Eye (tissue), 1 donor: Measurements from ENCODE around the gene MMP7.

Experiments
- DNase-seq: peaks from one replicate; pipeline ENCODE4 v3.0.0-alpha.2; 2015

MMP7 gene

GRCh38 chr11:102530558-102530957, at the start of gene MMP7:
TSS of gene MMP7 (minus strand) at chr11:102530747. CDS start at chr11:102530700, 47 bp downstream.
- no peak for DNase-seq

- no peak for DNase-seq
Observed at GRCh38 chr11:102577723-102578122, 47.2 kb upstream of the MMP7 start.

GRCh38 chr11:102577182-102577581, 46.6 kb upstream of the MMP7 start:
- DNase-seq = no peak

- no peak for DNase-seq
Observed at GRCh38 chr11:102576350-102576749, 45.8 kb upstream of the MMP7 start.

- no peak for DNase-seq
Observed at GRCh38 chr11:102575012-102575411, 44.5 kb upstream of the MMP7 start.

GRCh38 chr11:102573851-102574250, 43.3 kb upstream of the MMP7 start:
- DNase-seq = no peak

GRCh38 chr11:102572554-102573220, 42.1 kb upstream of the MMP7 start:
- DNase-seq = no peak

GRCh38 chr11:102568851-102569250, 38.3 kb upstream of the MMP7 start:
- no peak for DNase-seq

GRCh38 chr11:102566112-102566511, 35.6 kb upstream of the MMP7 start:
- DNase-seq = no peak

- no peak for DNase-seq
Observed at GRCh38 chr11:102564110-102564509, 33.6 kb upstream of the MMP7 start.

GRCh38 chr11:102561636-102562035, 31.1 kb upstream of the MMP7 start:
- DNase-seq = no peak

GRCh38 chr11:102560555-102561011, 30.0 kb upstream of the MMP7 start:
- DNase-seq = peak; percentile 24

- no peak for DNase-seq
Observed at GRCh38 chr11:102559839-102560238, 29.3 kb upstream of the MMP7 start.

GRCh38 chr11:102555091-102555490, 24.5 kb upstream of the MMP7 start:
- DNase-seq = no peak

- no peak for DNase-seq
Observed at GRCh38 chr11:102553835-102554282, 23.3 kb upstream of the MMP7 start.

GRCh38 chr11:102552447-102553194, 22.1 kb upstream of the MMP7 start:
- no peak for DNase-seq

GRCh38 chr11:102552020-102552419, 21.5 kb upstream of the MMP7 start:
- DNase-seq = no peak

- no peak for DNase-seq
Observed at GRCh38 chr11:102551169-102551781, 20.7 kb upstream of the MMP7 start.

- no peak for DNase-seq
Observed at GRCh38 chr11:102546923-102547471, 16.4 kb upstream of the MMP7 start.

- no peak for DNase-seq
Observed at GRCh38 chr11:102546427-102546826, 15.9 kb upstream of the MMP7 start.

GRCh38 chr11:102545701-102546100, 15.2 kb upstream of the MMP7 start:
- DNase-seq = no peak

- DNase-seq = no peak
Observed at GRCh38 chr11:102544594-102544993, 14.0 kb upstream of the MMP7 start.

- no peak for DNase-seq
Observed at GRCh38 chr11:102539567-102539966, 9.0 kb upstream of the MMP7 start.

GRCh38 chr11:102538932-102539331, 8.4 kb upstream of the MMP7 start:
- no peak for DNase-seq
